ENCODE results near the gene RAB23.
A peak's percentile ranks its signal among the peaks of the same experiment; 100 is the strongest.
"Not testable (repeated sequence)": the region's sequence is repeated elsewhere in the genome, so short reads cannot be mapped to it uniquely, and the experiment has no call there.

Gene RAB23

GRCh38 chr6:57221936-57222742 is at the start of gene RAB23:
TSS of gene RAB23 (minus strand) at chr6:57222307. CDS start at chr6:57210380, 11,927 bp downstream.
- DNase-seq (ENCODE audit: low spot score) = peak; percentile 95

DNA sequence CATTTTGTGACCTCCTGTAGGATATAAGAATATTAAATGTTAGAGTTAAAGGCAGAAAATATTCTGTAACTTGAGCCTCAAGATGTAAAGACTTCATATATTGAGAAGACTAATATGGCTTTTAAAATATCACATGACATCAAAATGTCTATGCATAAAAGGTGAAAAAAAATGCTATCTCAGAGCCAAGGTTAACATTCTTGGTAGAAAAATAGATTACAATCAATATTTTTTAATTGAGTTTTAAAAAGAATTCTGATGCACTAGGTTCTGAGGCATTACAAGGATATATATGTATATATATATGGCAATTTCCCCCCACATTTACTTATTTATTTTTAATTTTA is 46.2 kb upstream of the RAB23 start:
- DNase-seq (ENCODE audit: low spot score) = no peak

DNA sequence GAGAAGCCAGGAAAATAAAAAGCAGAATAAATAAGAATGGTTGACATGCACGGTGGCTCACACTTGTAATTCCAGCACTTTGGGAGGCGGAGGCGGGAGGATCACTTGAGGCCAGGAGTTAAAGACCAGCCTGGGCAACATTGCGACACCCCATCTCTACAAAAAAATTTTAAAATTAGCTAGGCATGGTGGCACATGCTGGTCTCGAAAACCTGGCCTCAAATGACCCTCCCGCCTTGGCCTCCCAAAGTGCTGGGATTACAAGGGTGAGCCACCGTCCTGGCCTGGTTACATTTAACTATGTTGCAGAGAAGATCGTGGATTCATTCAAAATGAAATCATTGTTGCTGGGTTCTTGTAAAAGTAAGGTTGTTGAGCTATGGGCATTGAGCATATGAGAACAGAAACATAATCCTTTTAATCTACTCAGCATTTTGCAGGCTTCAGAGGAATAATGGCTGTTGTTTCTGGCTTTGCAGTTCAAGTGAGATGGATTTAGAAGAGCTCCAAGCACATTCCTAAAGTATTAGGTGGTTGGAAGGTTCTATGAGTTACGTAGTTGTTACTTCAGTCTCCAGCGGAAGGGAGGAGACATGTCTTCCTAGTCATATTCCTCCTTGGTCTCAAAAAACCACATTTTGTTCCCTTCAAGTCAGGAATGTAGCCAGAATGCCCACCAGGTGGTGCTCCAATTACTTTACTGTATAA is 45.6 kb upstream of the RAB23 start:
- no peak for DNase-seq (ENCODE audit: low spot score)

DNA sequence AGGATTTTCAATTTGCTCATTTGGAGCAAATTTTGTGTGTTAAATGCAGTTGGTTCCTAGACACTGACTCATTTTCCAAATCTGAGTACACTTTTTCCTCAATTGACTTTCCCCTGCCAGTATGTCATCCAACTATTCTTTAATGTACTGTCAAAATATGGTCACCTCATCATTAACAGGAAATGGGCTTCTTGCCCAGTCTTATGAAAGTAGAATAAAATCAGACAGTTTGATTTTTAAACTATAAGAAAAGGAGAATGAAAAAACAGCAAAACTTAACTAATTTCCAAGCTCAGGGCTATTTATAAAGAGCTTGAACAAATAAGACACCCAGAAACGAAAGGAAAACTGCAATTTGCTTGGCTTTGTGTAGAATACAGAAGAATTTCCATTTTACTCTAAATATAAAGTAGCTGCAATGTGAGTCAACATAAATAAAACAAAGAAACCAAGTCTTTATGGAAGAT is 43.7 kb upstream of the RAB23 start:
- no peak for DNase-seq (ENCODE audit: low spot score)

DNA sequence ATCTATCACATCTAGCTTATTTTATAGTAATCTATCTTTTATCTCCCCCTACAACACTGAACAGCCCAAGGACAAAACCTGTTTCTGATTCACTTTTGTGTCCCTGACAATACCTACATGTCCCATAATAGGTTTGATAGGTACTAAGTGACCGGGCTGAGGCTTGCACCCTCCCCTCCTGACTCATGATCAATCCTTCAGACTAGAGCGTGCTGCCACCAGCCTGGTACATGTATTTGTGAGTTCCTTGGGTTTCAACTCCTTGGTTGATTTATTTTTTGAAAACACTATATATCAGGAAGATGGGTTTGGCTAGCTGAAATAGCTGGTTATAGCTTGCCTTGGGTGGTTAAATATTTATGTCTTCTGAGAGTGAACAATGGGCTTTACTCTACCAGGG is 41.6 kb upstream of the RAB23 start:
- DNase-seq (ENCODE audit: low spot score) = no peak

DNA sequence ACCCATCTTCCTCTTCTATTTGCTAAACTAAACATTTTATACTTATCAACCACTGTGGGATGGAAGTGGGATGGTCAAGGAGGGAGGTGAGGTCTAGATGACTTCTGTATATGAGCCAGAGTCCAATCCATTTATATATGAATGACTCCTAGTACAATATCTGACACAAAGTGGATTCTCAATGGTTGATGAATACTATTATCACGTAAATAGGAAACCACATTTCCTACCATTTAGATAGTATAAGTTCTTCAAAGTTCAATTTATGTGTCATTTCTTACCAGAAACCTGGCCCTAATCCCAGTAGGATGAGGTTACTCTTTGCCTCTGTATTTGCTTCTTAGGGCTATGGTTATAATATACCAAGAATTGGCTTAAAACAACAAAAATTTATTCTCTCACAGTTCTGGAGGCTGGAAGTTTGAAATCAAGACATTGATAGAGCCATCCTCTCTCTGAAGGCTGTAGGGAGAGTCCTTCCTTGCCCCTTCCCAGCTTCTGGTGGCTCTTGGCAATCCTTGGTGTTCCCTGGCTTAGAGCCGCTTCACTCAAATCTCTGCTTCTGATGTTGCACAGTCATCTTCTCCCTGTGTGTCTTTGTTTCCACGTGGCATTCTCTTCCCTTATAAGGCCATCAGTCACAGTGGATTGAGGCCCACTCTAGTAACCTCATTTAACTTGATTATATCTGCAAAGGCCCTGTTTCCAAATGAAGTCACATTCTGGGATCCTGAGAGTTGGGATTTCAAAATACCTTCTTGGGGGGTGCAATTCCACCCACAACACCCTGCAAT is 41.0 kb upstream of the RAB23 start:
- no peak for DNase-seq (ENCODE audit: low spot score)

DNA sequence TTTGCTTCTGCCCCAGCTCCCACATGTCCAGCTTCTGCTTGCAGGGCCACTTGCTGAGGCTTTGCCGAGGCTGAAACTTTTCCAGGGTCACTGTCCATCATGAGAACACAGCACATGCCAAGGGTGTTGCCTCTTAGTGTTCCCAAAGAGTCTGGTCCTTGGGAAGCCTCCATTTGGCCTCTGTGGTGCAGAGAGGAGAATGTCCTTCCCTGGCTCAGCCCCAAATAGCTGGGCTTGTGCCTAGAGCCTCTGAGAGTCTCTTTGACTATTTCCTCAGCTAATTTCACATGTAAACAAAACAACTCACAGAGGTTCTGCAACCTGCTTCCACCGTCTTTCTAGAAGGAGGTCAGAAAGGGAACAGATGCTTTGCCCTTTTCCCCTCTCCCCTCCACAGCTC is 40.4 kb upstream of the RAB23 start:
- no peak for DNase-seq (ENCODE audit: low spot score)

GRCh38 chr6:57261926-57262325 is 39.8 kb upstream of the RAB23 start:
- DNase-seq (ENCODE audit: low spot score) = no peak

- DNase-seq (ENCODE audit: low spot score) = no peak
Measured at GRCh38 chr6:57259064-57259463, 37.0 kb upstream of the RAB23 start.

DNA sequence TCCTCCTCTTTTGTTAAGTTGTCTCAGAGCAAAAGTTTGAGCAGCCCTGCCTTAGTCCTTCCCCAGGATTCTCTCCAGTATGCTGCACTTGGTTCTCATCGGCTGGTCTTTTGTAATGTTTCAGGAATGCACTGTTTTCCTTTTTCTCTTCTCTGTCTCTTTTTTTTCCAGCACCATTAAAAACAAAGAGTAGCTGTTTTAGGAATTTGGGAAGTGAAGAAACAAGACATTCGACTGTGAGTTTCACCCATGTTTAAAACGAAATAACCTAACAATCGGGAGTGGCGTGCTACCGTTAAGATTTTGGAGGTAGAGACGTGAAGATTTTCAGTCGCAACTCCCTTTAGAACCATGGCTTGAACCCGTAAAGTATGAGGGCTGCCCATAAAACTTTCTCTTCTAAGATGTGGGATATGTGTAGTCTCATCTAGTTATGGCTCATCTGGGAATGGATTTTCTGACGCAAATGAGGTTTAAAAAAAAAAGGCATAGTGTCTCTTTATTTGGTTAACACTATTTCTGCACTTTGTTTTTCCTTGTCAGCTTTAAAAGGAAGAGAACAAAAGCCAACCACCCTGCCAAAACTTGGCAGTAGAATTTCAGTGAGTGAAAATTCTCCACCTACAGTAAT is 35.9 kb upstream of the RAB23 start:
- no peak for DNase-seq (ENCODE audit: low spot score)

DNA sequence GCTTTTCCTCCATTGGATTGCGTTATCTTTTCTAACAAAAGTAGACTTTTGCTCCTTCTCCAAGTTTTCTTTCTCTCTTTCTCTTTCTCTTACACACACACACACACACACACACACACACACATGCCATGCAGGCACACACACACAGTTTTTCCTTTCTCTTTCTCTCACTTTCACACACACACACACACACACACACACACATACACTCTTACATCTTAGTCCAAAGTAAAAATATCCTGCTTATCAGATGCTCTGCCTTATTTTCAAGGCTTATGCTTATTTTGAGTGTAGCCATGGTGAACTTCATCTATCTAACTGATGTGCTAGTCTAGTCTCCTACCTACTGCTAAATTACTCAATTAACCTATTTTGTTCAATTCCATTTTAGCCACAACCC is 34.4 kb upstream of the RAB23 start:
- no peak for DNase-seq (ENCODE audit: low spot score)

DNA sequence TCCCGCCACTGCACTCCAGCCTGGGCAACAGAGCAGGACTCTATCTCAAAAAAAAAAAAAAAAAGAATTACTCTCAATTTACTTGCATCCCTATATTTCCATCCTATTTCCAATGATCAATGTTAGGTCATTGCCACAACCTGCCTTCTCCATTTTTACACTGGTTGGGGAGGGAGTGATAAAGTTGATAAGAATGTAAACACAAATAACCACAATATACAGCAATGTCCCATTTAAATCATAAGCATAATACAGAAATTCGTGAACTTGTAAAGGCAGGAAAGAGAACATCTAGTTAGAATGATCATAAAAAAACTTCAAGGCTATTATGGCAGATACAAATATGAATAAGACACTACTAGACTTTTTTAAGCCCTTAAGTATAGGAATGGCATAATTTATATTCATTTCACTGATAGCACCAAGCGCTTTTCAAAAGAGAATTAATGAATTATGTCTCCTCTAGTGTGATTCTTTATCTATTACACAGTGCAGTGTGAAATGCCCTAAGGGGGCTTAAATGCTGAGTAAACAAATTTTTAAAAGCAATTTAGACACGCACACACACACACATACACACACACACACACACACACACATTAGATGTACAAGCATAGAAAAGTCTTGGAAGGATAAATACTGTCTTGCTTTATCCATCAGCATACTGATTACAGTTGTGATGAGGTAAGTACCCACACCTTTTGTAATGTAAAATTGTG is 33.5 kb upstream of the RAB23 start:
- DNase-seq (ENCODE audit: low spot score) = no peak

GRCh38 chr6:57254055-57254717 is 32.1 kb upstream of the RAB23 start:
- DNase-seq (ENCODE audit: low spot score) = no peak

- no peak for DNase-seq (ENCODE audit: low spot score)
Measured at GRCh38 chr6:57252975-57253374, 30.9 kb upstream of the RAB23 start.

GRCh38 chr6:57252137-57252536 is 30.0 kb upstream of the RAB23 start:
- no peak for DNase-seq (ENCODE audit: low spot score)

DNA sequence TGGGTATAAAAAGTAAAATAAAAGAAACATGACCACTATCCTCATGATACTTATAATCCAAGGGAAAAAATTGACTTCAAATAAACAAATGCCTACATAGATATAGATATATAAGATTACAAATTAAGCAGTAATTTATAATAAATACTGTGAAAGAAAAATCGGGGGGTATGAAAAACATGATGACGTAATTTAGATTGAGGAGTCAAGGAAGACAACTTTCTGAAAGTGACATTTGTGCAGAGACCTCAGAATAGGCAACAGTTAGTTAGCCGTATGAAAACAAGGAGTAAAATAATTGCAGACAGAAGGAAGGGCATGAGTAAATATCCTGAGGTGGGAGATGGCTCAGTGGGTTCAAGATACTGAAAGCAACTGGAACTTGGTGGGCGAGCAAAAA is 28.2 kb upstream of the RAB23 start:
- no peak for DNase-seq (ENCODE audit: low spot score)

DNA sequence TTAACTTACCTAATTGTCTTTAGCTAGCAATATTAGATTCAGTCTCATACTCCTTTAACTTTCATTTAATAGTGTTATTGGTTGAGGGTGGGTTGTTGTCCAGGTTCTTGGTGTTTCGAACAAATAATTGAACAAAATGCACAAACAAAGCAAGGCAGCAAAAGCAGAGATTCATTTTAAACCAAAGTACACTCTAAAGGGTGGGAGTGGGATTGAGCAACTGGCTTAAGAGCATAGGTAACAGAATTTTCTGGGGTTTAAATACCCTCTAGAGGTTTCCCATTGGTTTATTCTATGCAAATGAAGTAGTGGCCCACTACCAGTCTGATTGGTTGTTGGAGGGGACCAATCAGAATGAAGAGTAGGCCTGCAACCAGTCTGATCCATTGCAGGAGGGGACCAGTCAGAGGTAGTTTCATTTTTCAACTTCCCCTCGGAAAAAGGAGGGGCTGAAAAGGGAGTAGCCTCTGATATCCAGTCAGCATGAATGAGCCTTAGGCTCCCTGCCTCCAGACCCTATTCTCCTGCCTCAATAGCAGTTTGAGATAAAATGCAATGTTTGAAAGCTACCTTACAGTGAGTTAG is 26.3 kb upstream of the RAB23 start:
- no peak for DNase-seq (ENCODE audit: low spot score)

DNA sequence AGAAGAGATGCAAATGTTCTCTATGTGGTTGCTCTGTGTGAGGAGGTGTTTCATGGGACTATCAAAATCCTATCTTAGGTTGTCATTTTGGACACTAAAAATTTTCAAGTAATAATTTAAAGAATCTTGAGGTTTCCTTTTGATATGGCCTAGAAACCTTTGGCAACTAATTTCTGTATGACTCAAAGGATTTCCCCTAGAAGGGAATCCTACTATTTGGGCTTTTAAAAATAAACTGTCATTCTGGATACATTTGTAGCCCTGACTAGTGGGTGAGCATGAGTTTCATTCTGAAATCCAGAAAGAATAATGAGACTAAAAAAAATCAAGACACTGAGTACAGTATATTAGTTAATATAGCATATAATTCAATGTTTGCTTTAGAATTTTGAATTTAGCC is 25.5 kb upstream of the RAB23 start:
- no peak for DNase-seq (ENCODE audit: low spot score)

GRCh38 chr6:57246307-57246706 is 24.2 kb upstream of the RAB23 start:
- DNase-seq (ENCODE audit: low spot score) = no peak

DNA sequence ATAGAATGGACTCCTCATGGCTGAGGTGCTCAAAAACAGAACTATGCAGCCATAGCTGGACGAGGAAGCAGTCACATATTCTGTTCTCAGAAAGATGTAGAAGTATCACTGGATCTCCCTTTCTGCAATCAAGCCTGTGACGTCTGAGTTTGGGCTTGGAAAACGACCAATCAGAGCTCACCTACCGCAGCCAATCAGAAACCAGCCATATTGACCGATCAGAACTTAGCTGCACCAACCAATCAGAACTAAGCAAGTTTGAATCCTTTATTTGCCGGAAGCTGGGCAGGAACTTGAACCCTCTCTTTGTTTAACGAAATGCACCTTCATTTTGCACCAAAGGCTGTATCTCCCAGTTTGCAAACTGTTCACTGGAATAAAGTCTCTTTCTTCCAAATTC is 21.8 kb upstream of the RAB23 start:
- DNase-seq (ENCODE audit: low spot score) = no peak

DNA sequence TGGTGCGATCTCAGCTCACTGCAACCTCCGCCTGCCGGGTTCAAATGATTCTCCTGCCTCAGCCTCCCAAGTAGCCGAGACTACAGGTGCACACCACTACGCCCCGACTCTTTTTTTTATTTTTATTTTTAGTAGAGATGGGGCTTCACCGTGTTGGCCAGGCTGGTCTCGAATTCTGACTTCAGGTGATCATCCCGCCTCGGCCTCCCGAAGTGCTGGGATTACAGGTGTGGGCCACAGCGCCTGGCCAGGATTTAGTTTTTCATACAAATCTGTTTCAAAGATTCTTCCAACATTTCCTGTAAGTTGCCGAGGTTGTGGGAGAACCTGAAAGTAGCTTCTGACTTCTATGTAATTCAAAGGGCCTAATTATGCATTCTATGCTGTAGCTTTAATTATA is 21.4 kb upstream of the RAB23 start:
- not testable (repeated sequence) for DNase-seq (ENCODE audit: low spot score)

Data from ecto neural progenitor cell (in vitro differentiated cells).